ENCODE data around the gene HTRA3. TPM values are rescaled to one million over a fixed set of nuclear protein-coding genes. Genes with fewer than 3 reads are reported as not detected.

Gene HTRA3
- total RNA-seq, 1 experiment from 2014 or later = not detected

DNA sequence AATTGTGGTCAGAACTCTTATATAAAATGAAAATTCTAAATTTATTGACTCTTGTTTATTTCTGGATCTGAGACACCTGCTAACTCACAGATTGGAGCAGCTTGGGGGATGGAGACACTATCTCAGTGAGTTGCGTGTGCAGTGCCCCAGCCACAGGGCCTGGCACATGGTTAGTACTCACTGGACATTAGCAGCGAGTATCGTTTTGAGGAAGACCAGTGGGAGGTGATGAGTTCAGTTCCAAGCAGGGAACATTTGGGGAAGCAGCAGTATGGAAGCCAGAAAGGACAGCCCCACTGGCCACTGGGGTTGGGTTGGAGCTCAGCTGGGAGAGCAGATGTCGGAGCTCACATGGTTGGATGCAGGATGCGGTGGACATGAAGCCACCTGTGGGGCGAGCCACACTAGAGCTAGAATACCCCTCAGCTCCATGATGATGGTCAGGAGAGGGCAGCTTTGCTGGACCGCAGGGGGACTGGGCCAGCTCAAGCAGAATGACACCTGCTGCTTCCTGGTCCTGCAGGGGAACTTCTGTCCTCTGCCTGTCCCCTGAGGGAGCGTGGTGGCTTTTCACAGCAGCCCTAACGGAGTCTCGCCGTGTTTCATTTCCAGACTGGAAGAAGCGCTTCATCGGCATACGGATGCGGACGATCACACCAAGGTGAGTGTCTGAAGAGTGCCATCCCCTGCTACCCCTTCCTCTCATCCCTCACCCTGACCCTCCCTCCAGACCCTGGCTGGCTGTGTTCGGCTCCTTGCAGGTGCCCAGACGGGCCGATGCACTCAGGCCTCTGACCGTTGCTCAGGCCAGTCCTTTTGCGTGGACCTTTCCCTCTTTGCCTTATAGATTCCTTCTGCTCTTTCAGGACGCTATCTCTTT is 32.5 kb downstream of the HTRA3 start:
- H3K9me3 ChIP-seq (ENCODE audit: low read length) = no peaks in the 10 kb centered on the region
- DNase-seq = no peak
- no peaks in the 10 kb centered on the region for H3K4me1 ChIP-seq (ENCODE audit: low read length)
- no peak overlapping the region for H3K9ac ChIP-seq (ENCODE audit: low read length)
- H3K4me3 ChIP-seq (ENCODE audit: low read length) = no peak overlapping the region
- H3K36me3 ChIP-seq (ENCODE audit: insufficient read depth, low read length) = no peaks in the 10 kb centered on the region
- no peaks in the 10 kb centered on the region for H4K20me1 ChIP-seq (ENCODE audit: insufficient read depth, low read depth, low read length)
- no peak overlapping the region for H2AFZ ChIP-seq (ENCODE audit: low read length)
- no peaks in the 10 kb centered on the region for H3K79me2 ChIP-seq (ENCODE audit: low read length)
- H3K27ac ChIP-seq (ENCODE audit: low read length) = no peak overlapping the region
- no peaks in the 10 kb centered on the region for H3K9me2 ChIP-seq (replicated peaks; ENCODE audit: insufficient read depth, low read length)
- H3K27me3 ChIP-seq (ENCODE audit: low read length) = no peaks in the 10 kb centered on the region
- no peak overlapping the region for H3K4me2 ChIP-seq (ENCODE audit: low read depth, low read length, poor library complexity, severe bottlenecking)

DNA sequence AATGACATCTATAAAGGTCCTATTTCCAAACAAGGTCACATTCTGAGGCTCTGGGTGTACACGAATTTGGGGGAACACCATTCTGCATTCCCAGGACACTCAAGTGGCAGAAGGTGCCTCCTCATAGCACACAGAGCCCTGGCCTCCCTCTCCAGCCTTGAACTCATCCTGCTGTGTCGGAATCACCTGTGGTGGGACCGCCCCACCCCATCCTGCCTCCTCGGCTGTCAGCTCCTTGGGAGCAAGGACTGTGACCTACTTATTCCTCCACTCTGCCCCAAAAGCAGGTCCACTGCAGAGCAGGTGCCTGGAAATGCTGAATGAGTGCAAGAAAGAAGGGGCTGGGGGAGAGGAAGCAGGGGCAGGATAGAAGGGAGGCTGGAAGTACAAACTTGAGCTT is 33.5 kb downstream of the HTRA3 start:
- H3K4me2 ChIP-seq (ENCODE audit: low read depth, low read length, poor library complexity, severe bottlenecking) = no peak overlapping the region
- H3K9ac ChIP-seq (ENCODE audit: low read length) = no peak overlapping the region

DNA sequence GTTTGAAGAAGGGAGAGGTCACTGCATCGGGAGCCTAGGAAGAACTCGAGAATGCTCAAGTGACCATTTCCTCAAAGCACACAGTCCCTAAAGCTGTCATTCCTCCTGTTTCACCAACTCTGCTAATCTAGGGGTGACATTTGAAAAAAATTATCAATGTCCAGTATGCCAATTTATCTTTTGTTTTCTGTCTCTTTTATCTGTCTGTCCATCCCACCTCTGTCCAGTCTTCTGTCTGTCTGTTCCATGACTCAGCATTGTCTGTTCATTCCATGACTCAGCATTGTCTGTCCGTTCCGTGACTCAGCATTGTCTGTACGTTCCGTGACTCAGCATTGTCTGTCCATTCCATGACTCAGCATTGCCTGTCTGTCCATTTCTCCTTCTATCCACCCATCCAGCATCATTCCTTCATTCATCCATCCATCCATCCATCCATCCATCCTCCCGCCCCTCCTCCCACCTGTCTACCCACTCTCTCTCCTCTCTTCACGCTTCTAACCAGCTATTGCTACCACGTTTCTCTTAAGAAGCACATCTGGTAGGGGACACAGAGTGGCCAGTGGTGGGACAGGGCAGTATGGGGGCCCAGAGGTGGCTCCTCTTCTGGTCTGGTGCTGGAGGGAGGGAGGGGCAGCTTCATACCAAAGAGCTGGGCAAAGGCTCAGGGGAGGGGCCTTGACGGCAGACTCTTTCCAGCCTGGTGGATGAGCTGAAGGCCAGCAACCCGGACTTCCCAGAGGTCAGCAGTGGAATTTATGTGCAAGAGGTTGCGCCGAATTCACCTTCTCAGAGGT is 34.1 kb downstream of the HTRA3 start:
- no peak for DNase-seq
- no peak overlapping the region for H2AFZ ChIP-seq (ENCODE audit: low read length)
- H3K9me3 ChIP-seq (ENCODE audit: low read length) = no peaks in the 10 kb centered on the region
- H3K4me2 ChIP-seq (ENCODE audit: low read depth, low read length, poor library complexity, severe bottlenecking) = no peak overlapping the region
- no peak overlapping the region for H3K4me3 ChIP-seq (ENCODE audit: low read length)
- H3K27ac ChIP-seq (ENCODE audit: low read length) = no peak overlapping the region
- no peaks in the 10 kb centered on the region for H3K9me2 ChIP-seq (replicated peaks; ENCODE audit: insufficient read depth, low read length)
- H3K9ac ChIP-seq (ENCODE audit: low read length) = no peak overlapping the region
- H4K20me1 ChIP-seq (ENCODE audit: insufficient read depth, low read depth, low read length) = no peaks in the 10 kb centered on the region
- no peaks in the 10 kb centered on the region for H3K27me3 ChIP-seq (ENCODE audit: low read length)
- H3K4me1 ChIP-seq (ENCODE audit: low read length) = no peaks in the 10 kb centered on the region
- no peaks in the 10 kb centered on the region for H3K79me2 ChIP-seq (ENCODE audit: low read length)
- no peaks in the 10 kb centered on the region for H3K36me3 ChIP-seq (ENCODE audit: insufficient read depth, low read length)

More for the DNA sequence above, 33.5 kb downstream of the HTRA3 start:
- Histone ChIP-seq H3K9me2 (replicated peaks; ENCODE audit: insufficient read depth, low read length) (no peaks in the 10 kb centered on the region), H3K27me3 (ENCODE audit: low read length) (no peaks in the 10 kb centered on the region), H3K4me3 (ENCODE audit: low read length) (no peak overlapping the region), H3K9me3 (ENCODE audit: low read length) (no peaks in the 10 kb centered on the region), H3K79me2 (ENCODE audit: low read length) (no peaks in the 10 kb centered on the region), H3K27ac (ENCODE audit: low read length) (no peak overlapping the region), H3K36me3 (ENCODE audit: insufficient read depth, low read length) (no peaks in the 10 kb centered on the region), H3K4me1 (ENCODE audit: low read length) (no peaks in the 10 kb centered on the region), H2AFZ (ENCODE audit: low read length) (no peak overlapping the region), H4K20me1 (ENCODE audit: insufficient read depth, low read depth, low read length) (no peaks in the 10 kb centered on the region)
- DNase-seq = no peak

DNA sequence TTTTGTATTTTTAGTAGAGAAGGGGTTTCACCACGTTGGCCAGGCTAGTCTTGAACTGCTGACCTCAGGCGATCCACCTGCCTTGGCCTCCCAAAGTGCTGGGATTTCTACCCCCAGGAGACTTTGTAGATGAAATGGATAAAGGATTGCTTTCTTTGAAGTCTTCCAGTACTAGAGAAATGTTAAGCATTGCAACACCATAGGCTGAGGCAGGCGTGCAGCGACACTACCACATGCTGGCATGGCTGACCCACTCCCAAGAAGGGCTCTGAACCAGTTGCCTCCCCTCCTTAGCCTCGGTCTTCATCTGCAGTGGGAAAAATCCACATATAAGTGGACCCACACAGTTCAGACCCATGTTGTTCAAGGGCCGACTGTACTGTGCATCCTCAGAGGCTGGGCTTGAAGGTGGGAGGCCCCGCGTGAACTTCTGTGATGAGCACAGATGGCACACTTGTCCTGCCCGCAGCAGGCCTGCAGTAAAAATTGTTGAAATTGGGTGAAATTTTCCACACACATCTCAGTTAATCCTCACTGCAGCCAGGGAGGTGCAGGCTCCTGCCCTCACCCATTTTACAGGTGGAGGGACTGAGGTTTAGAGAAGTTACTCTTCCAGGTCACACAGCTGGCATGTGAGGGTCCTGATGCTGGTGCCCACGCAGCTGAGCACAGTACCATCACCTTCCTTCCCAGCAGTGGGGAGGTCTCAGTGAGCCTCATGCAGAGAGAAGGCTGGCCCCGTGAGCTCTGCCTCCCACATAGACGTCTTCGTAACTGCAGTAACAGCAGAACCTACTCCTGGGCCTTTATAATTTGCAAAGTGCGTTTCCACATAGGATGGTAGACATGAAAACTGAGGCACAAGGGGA is 35.5 kb downstream of the HTRA3 start:
- H3K4me2 ChIP-seq (ENCODE audit: low read depth, low read length, poor library complexity, severe bottlenecking) = no peak overlapping the region
- no peaks in the 10 kb centered on the region for H4K20me1 ChIP-seq (ENCODE audit: insufficient read depth, low read depth, low read length)
- H3K4me3 ChIP-seq (ENCODE audit: low read length) = no peak overlapping the region
- H3K9ac ChIP-seq (ENCODE audit: low read length) = no peak overlapping the region
- H3K27ac ChIP-seq (ENCODE audit: low read length) = no peak overlapping the region
- no peak overlapping the region for H2AFZ ChIP-seq (ENCODE audit: low read length)
- H3K79me2 ChIP-seq (ENCODE audit: low read length) = no peaks in the 10 kb centered on the region
- H3K27me3 ChIP-seq (ENCODE audit: low read length) = no peaks in the 10 kb centered on the region
- H3K36me3 ChIP-seq (ENCODE audit: insufficient read depth, low read length) = no peaks in the 10 kb centered on the region
- no peaks in the 10 kb centered on the region for H3K9me3 ChIP-seq (ENCODE audit: low read length)
- DNase-seq = no peak
- H3K9me2 ChIP-seq (replicated peaks; ENCODE audit: insufficient read depth, low read length) = no peaks in the 10 kb centered on the region
- no peaks in the 10 kb centered on the region for H3K4me1 ChIP-seq (ENCODE audit: low read length)

DNA sequence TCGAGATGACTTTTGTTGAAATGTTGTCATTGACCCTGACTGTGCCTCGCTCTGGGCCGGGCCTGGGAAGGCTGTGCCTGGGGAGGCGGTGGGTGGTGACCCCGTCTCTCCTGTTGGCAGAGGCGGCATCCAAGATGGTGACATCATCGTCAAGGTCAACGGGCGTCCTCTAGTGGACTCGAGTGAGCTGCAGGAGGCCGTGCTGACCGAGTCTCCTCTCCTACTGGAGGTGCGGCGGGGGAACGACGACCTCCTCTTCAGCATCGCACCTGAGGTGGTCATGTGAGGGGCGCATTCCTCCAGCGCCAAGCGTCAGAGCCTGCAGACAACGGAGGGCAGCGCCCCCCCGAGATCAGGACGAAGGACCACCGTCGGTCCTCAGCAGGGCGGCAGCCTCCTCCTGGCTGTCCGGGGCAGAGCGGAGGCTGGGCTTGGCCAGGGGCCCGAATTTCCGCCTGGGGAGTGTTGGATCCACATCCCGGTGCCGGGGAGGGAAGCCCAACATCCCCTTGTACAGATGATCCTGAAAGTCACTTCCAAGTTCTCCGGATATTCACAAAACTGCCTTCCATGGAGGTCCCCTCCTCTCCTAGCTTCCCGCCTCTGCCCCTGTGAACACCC is 36.4 kb downstream of the HTRA3 start:
- Histone ChIP-seq H2AFZ (ENCODE audit: low read length) (no peak overlapping the region), H3K4me1 (ENCODE audit: low read length) (no peaks in the 10 kb centered on the region), H3K9ac (ENCODE audit: low read length) (no peak overlapping the region), H3K4me2 (ENCODE audit: low read depth, low read length, poor library complexity, severe bottlenecking) (no peak overlapping the region), H3K9me2 (replicated peaks; ENCODE audit: insufficient read depth, low read length) (no peaks in the 10 kb centered on the region), H3K27me3 (ENCODE audit: low read length) (no peaks in the 10 kb centered on the region), H3K4me3 (ENCODE audit: low read length) (no peak overlapping the region), H3K9me3 (ENCODE audit: low read length) (no peaks in the 10 kb centered on the region), H3K79me2 (ENCODE audit: low read length) (no peaks in the 10 kb centered on the region), H4K20me1 (ENCODE audit: insufficient read depth, low read depth, low read length) (no peaks in the 10 kb centered on the region), H3K36me3 (ENCODE audit: insufficient read depth, low read length) (no peaks in the 10 kb centered on the region), H3K27ac (ENCODE audit: low read length) (no peak overlapping the region)
- DNase-seq = no peak

DNA sequence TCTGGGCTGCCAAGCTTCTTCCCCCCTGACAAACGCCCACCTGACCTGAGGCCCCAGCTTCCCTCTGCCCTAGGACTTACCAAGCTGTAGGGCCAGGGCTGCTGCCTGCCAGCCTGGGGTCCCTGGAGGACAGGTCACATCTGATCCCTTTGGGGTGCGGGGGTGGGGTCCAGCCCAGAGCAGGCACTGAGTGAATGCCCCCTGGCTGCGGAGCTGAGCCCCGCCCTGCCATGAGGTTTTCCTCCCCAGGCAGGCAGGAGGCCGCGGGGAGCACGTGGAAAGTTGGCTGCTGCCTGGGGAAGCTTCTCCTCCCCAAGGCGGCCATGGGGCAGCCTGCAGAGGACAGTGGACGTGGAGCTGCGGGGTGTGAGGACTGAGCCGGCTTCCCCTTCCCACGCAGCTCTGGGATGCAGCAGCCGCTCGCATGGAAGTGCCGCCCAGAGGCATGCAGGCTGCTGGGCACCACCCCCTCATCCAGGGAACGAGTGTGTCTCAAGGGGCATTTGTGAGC is 37.0 kb downstream of the HTRA3 start:
- no peaks in the 10 kb centered on the region for H4K20me1 ChIP-seq (ENCODE audit: insufficient read depth, low read depth, low read length)
- H3K9ac ChIP-seq (ENCODE audit: low read length) = no peak overlapping the region
- no peaks in the 10 kb centered on the region for H3K36me3 ChIP-seq (ENCODE audit: insufficient read depth, low read length)

DNA sequence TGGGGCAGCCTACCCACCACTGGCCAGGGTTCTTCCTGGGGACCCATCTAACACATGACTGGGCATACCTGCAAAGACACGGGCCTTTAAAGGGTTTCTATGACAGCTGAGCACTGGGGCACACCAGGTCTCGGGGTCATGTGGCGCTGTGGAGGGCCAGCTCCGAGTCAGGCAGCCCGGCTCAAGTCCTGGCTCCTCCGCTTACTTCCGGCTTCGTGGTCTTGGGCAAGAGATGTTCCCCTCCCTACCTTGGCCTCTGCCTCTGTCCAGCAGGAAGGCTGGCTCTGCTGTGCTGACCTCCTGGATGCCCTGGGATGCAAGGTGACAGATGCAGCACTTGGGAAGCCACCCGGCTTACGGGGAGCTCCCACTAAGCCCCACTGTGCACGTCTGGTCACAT is 37.6 kb downstream of the HTRA3 start:
- no peak overlapping the region for H3K4me3 ChIP-seq (ENCODE audit: low read length)
- DNase-seq = no peak
- no peaks in the 10 kb centered on the region for H3K9me3 ChIP-seq (ENCODE audit: low read length)
- H3K4me2 ChIP-seq (ENCODE audit: low read depth, low read length, poor library complexity, severe bottlenecking) = no peak overlapping the region
- no peaks in the 10 kb centered on the region for H3K79me2 ChIP-seq (ENCODE audit: low read length)
- H3K27me3 ChIP-seq (ENCODE audit: low read length) = no peaks in the 10 kb centered on the region
- H3K4me1 ChIP-seq (ENCODE audit: low read length) = no peaks in the 10 kb centered on the region
- no peaks in the 10 kb centered on the region for H3K36me3 ChIP-seq (ENCODE audit: insufficient read depth, low read length)
- no peaks in the 10 kb centered on the region for H3K9me2 ChIP-seq (replicated peaks; ENCODE audit: insufficient read depth, low read length)
- no peak overlapping the region for H3K27ac ChIP-seq (ENCODE audit: low read length)
- no peak overlapping the region for H3K9ac ChIP-seq (ENCODE audit: low read length)
- no peaks in the 10 kb centered on the region for H4K20me1 ChIP-seq (ENCODE audit: insufficient read depth, low read depth, low read length)
- no peak overlapping the region for H2AFZ ChIP-seq (ENCODE audit: low read length)

More for the DNA sequence above, 37.0 kb downstream of the HTRA3 start:
- no peaks in the 10 kb centered on the region for H3K9me2 ChIP-seq (replicated peaks; ENCODE audit: insufficient read depth, low read length)
- H3K9me3 ChIP-seq (ENCODE audit: low read length) = no peaks in the 10 kb centered on the region
- no peak overlapping the region for H3K27ac ChIP-seq (ENCODE audit: low read length)
- no peak overlapping the region for H3K4me3 ChIP-seq (ENCODE audit: low read length)
- no peak overlapping the region for H2AFZ ChIP-seq (ENCODE audit: low read length)
- H3K79me2 ChIP-seq (ENCODE audit: low read length) = no peaks in the 10 kb centered on the region
- no peaks in the 10 kb centered on the region for H3K27me3 ChIP-seq (ENCODE audit: low read length)
- no peak for DNase-seq
- H3K4me2 ChIP-seq (ENCODE audit: low read depth, low read length, poor library complexity, severe bottlenecking) = no peak overlapping the region
- H3K4me1 ChIP-seq (ENCODE audit: low read length) = no peaks in the 10 kb centered on the region
